GM23338 (cell line): ENCODE results near the gene MRPS18B. TPM values are rescaled to one million over a fixed set of nuclear protein-coding genes. Genes with fewer than 3 reads are reported as not detected.

ENCODE experiments used
- ATAC-seq: fragments of 200-7000 bp; cut with Tn5 transposase; 3 replicates; pipeline ENCODE4 v1.9.1; 2020
- DNase-seq: peaks from one replicate; pipeline ENCODE4 v3.0.0-alpha.2; 2015; ENCODE audit warnings: low spot score
- H2AFZ ChIP-seq: fragments of 200-600 bp; sonication (generic); 2 replicates; pipeline ENCODE4 v1.8.0; 2016; ENCODE audit warnings: antibody characterized with exemption, mild to moderate bottlenecking, moderate library complexity
- H3F3A ChIP-seq: fragments of 200-600 bp; sonication (generic); replicated peaks from 2 replicates; pipeline ENCODE4 v1.8.0; 2017; ENCODE audit warnings: antibody characterized with exemption, mixed run types, low read depth
- H3K27ac ChIP-seq: fragments of 200-600 bp; sonication (generic); 2 replicates; pipeline ENCODE4 v1.6.1; 2016; ENCODE audit warnings: low read depth
- H3K27me3 ChIP-seq: fragments of 200-600 bp; sonication (generic); 2 replicates; pipeline ENCODE4 v1.8.0; 2016; ENCODE audit warnings: mild to moderate bottlenecking, mixed run types, moderate library complexity; ENCODE audit not compliant: insufficient read depth
- H3K36me3 ChIP-seq: fragments of 200-600 bp; sonication (generic); 2 replicates; pipeline ENCODE4 v1.8.0; 2016; ENCODE audit warnings: mild to moderate bottlenecking; ENCODE audit not compliant: insufficient read depth
- H3K4me1 ChIP-seq: fragments of 200-600 bp; sonication (generic); 2 replicates; pipeline ENCODE4 v1.8.0; 2016; ENCODE audit warnings: mild to moderate bottlenecking, moderate library complexity; ENCODE audit not compliant: insufficient read depth
- H3K4me2 ChIP-seq: fragments of 200-600 bp; sonication (generic); 2 replicates; pipeline ENCODE4 v1.7.1; 2017; ENCODE audit warnings: mixed run types
- H3K4me3 ChIP-seq: fragments of 200-600 bp; sonication (generic); 2 replicates; pipeline ENCODE4 v1.6.1; 2016; ENCODE audit warnings: mixed run types
- H3K79me2 ChIP-seq: fragments of 200-600 bp; sonication (generic); replicated peaks from 2 replicates; pipeline ENCODE4 v1.8.0; 2017; ENCODE audit warnings: mild to moderate bottlenecking; ENCODE audit not compliant: insufficient read depth
- H3K9me2 ChIP-seq: fragments of 200-600 bp; sonication (generic); 2 replicates; pipeline ENCODE4 v1.8.0; 2017; ENCODE audit not compliant: insufficient read depth
- H4K20me1 ChIP-seq: fragments of 200-600 bp; sonication (generic); replicated peaks from 2 replicates; pipeline ENCODE4 v1.8.0; 2017; ENCODE audit warnings: mild to moderate bottlenecking; ENCODE audit not compliant: insufficient read depth
- H3K27ac Mint-ChIP-seq: 2 replicates; pipeline ENCODE4 v1.8.0; 2020; ENCODE audit warnings: inconsistent platforms, mild to moderate bottlenecking, moderate library complexity, mixed read lengths
- H3K27me3 Mint-ChIP-seq: 3 replicates; pipeline ENCODE4 v1.8.0; 2022; ENCODE audit warnings: low read depth, mild to moderate bottlenecking, moderate library complexity, mixed read lengths, inconsistent platforms; ENCODE audit not compliant: insufficient read depth, poor library complexity
- H3K36me3 Mint-ChIP-seq: 3 replicates; pipeline ENCODE4 v1.8.0; 2021; ENCODE audit warnings: low read depth, mild to moderate bottlenecking, inconsistent platforms, moderate library complexity, mixed read lengths
- H3K4me1 Mint-ChIP-seq: 3 replicates; pipeline ENCODE4 v1.8.0; 2020; ENCODE audit warnings: mild to moderate bottlenecking, inconsistent platforms, mixed read lengths
- H3K4me3 Mint-ChIP-seq: 3 replicates; pipeline ENCODE4 v1.8.0; 2021; ENCODE audit warnings: moderate library complexity, mild to moderate bottlenecking, inconsistent platforms, mixed read lengths
- H3K9me3 Mint-ChIP-seq: 3 replicates; pipeline ENCODE4 v1.8.0; 2020; ENCODE audit warnings: moderate library complexity, mild to moderate bottlenecking, inconsistent platforms, mixed read lengths
- CREB1 ChIP-seq: fragments of 250-450 bp; sonication (Bioruptor Pico); IDR thresholded peaks from 2 replicates; pipeline ENCODE4 v1.5.0; 2020; ENCODE audit warnings: low read depth, mild to moderate bottlenecking, moderate library complexity
- EZH2 ChIP-seq: fragments of 200-600 bp; sonication (generic); IDR thresholded peaks from one replicate; pipeline ENCODE4 v1.8.0; 2017; ENCODE audit warnings: antibody characterized with exemption, mild to moderate bottlenecking, low read depth; ENCODE audit not compliant: unreplicated experiment
- EZH2phosphoT487 ChIP-seq: fragments of 200-600 bp; sonication (generic); IDR thresholded peaks from one replicate; pipeline ENCODE4 v1.8.1; 2018; ENCODE audit warnings: antibody characterized with exemption; ENCODE audit not compliant: unreplicated experiment
- NANOG ChIP-seq: IDR thresholded peaks from 2 replicates; pipeline ENCODE4 v1.6.1; 2016; ENCODE audit warnings: antibody characterized with exemption, borderline replicate concordance
- POLR2AphosphoS5 ChIP-seq: IDR thresholded peaks from 2 replicates; pipeline ENCODE4 v1.6.1; 2016; ENCODE audit warnings: antibody characterized with exemption, low read depth
- ZNF114 ChIP-seq: fragments of 250-450 bp; sonication (Bioruptor Pico); IDR thresholded peaks from 2 replicates; pipeline ENCODE4 v1.5.0; 2020; ENCODE audit warnings: mild to moderate bottlenecking, moderate library complexity
- polyA plus RNA-seq: library from polyadenylated mRNA; unstranded; fragments of >200 nt; fragmentation: Nextera tagmentation; extraction: Ambion mirVana; gene quantifications from 2 replicates; pipeline ENCODE4 v1.2.1, GENCODE V29; 2016
- total RNA-seq: library from RNA; depleted of rRNA; stranded (reverse); fragments of >200 nt; shearing (Covaris generic); gene quantifications from 2 replicates; pipeline ENCODE4 v1.2.3, GENCODE V29; 2014
- TF ChIP-seq, protein P1 (sequence below): IDR thresholded peaks from one replicate; pipeline ENCODE4 v1.6.1; 2018; ENCODE audit warnings: antibody characterized with exemption; ENCODE audit not compliant: unreplicated experiment
- TF ChIP-seq, protein P2 (sequence below), 2 experiments: fragments of 200-600 bp in 1 of 2; sonication (generic) in 1 of 2; conservative IDR thresholded peaks; 2 replicates each; pipeline versions ENCODE4 v1.5.1 to v1.6.1; 2016 to 2017; ENCODE audit warnings: antibody characterized with exemption in 2 of 2, low read depth in 2 of 2, mild to moderate bottlenecking in 2 of 2, moderate library complexity in 1 of 2
- TF ChIP-seq, protein P3 (sequence below): IDR thresholded peaks from 2 replicates; pipeline ENCODE4 v1.6.1; 2016; ENCODE audit warnings: antibody characterized with exemption
- TF ChIP-seq, protein P4 (sequence below): fragments of 250-450 bp; sonication (Bioruptor Pico); IDR thresholded peaks from 2 replicates; pipeline ENCODE4 v1.5.0; 2020; ENCODE audit warnings: mild to moderate bottlenecking, moderate library complexity

Gene MRPS18B
- total and polyA plus RNA-seq, 2 experiments from 2014 or later: 49.2 to 73.6 TPM

DNA sequence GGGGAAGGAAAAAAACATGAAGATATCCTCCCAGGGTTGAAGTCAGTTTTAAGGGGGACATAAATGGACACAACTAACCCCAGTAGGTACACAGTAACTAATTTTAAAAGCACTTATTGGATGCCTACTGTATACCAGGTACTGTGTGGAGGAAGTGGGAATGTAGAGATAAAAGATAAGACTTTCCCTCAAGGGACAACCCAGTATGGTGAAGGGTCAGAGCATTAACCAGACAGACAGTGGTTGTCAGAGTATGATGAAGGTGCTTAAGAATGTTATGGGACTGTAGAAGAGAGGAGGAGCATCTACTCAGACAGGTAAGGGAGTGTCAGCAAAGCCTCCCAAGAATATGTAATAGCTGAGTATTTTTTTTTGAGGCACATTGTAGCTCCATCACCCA is 45.5 kb upstream of the MRPS18B start:
- H3K36me3 ChIP-seq: peaks cover 10% of the 10 kb centered on the region; the same call in 1 of the 2 replicates
- peak overlapping the region; percentile 73; the same call in 1 of the 2 replicates for H3K27ac ChIP-seq
- peak overlapping the region; percentile 99 for H3K4me2 ChIP-seq
- peaks cover 23% of the 10 kb centered on the region for H3K36me3 Mint-ChIP-seq
- peak overlapping the region; percentile 97; the same call in 1 of the 2 replicates for H3K27ac Mint-ChIP-seq
- peaks cover 6% of the 10 kb centered on the region; the same call in 1 of the 2 replicates for H3K27me3 ChIP-seq
- peaks cover 29% of the 10 kb centered on the region for H4K20me1 ChIP-seq
- H3K9me3 Mint-ChIP-seq: no peaks in the 10 kb centered on the region; the same call in 2 of the 3 replicates
- peak overlapping the region; percentile 95 for H3K4me3 ChIP-seq
- H3K9me2 ChIP-seq: no peaks in the 10 kb centered on the region
- H3K27me3 Mint-ChIP-seq: peaks cover 13% of the 10 kb centered on the region
- no peak for ATAC-seq
- H3K4me1 ChIP-seq: peaks cover 18% of the 10 kb centered on the region
- peak overlapping the region; percentile 96 for H3K4me3 Mint-ChIP-seq
- H3K79me2 ChIP-seq: peaks cover 56% of the 10 kb centered on the region
- TF ChIP-seq EZH2: no peak
- TF ChIP-seq, protein P1, sequence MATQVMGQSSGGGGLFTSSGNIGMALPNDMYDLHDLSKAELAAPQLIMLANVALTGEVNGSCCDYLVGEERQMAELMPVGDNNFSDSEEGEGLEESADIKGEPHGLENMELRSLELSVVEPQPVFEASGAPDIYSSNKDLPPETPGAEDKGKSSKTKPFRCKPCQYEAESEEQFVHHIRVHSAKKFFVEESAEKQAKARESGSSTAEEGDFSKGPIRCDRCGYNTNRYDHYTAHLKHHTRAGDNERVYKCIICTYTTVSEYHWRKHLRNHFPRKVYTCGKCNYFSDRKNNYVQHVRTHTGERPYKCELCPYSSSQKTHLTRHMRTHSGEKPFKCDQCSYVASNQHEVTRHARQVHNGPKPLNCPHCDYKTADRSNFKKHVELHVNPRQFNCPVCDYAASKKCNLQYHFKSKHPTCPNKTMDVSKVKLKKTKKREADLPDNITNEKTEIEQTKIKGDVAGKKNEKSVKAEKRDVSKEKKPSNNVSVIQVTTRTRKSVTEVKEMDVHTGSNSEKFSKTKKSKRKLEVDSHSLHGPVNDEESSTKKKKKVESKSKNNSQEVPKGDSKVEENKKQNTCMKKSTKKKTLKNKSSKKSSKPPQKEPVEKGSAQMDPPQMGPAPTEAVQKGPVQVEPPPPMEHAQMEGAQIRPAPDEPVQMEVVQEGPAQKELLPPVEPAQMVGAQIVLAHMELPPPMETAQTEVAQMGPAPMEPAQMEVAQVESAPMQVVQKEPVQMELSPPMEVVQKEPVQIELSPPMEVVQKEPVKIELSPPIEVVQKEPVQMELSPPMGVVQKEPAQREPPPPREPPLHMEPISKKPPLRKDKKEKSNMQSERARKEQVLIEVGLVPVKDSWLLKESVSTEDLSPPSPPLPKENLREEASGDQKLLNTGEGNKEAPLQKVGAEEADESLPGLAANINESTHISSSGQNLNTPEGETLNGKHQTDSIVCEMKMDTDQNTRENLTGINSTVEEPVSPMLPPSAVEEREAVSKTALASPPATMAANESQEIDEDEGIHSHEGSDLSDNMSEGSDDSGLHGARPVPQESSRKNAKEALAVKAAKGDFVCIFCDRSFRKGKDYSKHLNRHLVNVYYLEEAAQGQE: no peak
- TF ChIP-seq, protein P2, sequence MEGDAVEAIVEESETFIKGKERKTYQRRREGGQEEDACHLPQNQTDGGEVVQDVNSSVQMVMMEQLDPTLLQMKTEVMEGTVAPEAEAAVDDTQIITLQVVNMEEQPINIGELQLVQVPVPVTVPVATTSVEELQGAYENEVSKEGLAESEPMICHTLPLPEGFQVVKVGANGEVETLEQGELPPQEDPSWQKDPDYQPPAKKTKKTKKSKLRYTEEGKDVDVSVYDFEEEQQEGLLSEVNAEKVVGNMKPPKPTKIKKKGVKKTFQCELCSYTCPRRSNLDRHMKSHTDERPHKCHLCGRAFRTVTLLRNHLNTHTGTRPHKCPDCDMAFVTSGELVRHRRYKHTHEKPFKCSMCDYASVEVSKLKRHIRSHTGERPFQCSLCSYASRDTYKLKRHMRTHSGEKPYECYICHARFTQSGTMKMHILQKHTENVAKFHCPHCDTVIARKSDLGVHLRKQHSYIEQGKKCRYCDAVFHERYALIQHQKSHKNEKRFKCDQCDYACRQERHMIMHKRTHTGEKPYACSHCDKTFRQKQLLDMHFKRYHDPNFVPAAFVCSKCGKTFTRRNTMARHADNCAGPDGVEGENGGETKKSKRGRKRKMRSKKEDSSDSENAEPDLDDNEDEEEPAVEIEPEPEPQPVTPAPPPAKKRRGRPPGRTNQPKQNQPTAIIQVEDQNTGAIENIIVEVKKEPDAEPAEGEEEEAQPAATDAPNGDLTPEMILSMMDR (conservative IDR thresholded peaks at IDR 0.05; ENCODE audit: low read depth in 2 of 2): no peak
- no peak for TF ChIP-seq EZH2phosphoT487
- TF ChIP-seq, protein P3, sequence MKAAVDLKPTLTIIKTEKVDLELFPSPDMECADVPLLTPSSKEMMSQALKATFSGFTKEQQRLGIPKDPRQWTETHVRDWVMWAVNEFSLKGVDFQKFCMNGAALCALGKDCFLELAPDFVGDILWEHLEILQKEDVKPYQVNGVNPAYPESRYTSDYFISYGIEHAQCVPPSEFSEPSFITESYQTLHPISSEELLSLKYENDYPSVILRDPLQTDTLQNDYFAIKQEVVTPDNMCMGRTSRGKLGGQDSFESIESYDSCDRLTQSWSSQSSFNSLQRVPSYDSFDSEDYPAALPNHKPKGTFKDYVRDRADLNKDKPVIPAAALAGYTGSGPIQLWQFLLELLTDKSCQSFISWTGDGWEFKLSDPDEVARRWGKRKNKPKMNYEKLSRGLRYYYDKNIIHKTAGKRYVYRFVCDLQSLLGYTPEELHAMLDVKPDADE: no peak
- no peak for TF ChIP-seq CREB1 (CRISPR knock-in tag)
- TF ChIP-seq POLR2AphosphoS5: no peak
- TF ChIP-seq, protein P4, sequence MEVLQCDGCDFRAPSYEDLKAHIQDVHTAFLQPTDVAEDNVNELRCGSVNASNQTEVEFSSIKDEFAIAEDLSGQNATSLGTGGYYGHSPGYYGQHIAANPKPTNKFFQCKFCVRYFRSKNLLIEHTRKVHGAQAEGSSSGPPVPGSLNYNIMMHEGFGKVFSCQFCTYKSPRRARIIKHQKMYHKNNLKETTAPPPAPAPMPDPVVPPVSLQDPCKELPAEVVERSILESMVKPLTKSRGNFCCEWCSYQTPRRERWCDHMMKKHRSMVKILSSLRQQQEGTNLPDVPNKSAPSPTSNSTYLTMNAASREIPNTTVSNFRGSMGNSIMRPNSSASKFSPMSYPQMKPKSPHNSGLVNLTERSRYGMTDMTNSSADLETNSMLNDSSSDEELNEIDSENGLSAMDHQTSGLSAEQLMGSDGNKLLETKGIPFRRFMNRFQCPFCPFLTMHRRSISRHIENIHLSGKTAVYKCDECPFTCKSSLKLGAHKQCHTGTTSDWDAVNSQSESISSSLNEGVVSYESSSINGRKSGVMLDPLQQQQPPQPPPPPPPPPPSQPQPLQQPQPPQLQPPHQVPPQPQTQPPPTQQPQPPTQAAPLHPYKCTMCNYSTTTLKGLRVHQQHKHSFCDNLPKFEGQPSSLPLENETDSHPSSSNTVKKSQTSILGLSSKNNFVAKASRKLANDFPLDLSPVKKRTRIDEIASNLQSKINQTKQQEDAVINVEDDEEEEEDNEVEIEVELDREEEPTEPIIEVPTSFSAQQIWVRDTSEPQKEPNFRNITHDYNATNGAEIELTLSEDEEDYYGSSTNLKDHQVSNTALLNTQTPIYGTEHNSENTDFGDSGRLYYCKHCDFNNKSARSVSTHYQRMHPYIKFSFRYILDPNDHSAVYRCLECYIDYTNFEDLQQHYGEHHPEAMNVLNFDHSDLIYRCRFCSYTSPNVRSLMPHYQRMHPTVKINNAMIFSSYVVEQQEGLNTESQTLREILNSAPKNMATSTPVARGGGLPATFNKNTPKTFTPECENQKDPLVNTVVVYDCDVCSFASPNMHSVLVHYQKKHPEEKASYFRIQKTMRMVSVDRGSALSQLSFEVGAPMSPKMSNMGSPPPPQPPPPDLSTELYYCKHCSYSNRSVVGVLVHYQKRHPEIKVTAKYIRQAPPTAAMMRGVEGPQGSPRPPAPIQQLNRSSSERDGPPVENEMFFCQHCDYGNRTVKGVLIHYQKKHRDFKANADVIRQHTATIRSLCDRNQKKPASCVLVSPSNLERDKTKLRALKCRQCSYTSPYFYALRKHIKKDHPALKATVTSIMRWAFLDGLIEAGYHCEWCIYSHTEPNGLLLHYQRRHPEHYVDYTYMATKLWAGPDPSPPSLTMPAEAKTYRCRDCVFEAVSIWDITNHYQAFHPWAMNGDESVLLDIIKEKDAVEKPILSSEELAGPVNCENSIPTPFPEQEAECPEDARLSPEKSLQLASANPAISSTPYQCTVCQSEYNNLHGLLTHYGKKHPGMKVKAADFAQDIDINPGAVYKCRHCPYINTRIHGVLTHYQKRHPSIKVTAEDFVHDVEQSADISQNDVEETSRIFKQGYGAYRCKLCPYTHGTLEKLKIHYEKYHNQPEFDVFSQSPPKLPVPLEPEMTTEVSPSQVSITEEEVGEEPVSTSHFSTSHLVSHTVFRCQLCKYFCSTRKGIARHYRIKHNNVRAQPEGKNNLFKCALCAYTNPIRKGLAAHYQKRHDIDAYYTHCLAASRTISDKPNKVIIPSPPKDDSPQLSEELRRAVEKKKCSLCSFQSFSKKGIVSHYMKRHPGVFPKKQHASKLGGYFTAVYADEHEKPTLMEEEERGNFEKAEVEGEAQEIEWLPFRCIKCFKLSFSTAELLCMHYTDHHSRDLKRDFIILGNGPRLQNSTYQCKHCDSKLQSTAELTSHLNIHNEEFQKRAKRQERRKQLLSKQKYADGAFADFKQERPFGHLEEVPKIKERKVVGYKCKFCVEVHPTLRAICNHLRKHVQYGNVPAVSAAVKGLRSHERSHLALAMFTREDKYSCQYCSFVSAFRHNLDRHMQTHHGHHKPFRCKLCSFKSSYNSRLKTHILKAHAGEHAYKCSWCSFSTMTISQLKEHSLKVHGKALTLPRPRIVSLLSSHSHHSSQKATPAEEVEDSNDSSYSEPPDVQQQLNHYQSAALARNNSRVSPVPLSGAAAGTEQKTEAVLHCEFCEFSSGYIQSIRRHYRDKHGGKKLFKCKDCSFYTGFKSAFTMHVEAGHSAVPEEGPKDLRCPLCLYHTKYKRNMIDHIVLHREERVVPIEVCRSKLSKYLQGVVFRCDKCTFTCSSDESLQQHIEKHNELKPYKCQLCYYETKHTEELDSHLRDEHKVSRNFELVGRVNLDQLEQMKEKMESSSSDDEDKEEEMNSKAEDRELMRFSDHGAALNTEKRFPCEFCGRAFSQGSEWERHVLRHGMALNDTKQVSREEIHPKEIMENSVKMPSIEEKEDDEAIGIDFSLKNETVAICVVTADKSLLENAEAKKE (CRISPR knock-in tag): no peak
- no peak for TF ChIP-seq NANOG
- no peak for TF ChIP-seq ZNF114 (CRISPR knock-in tag)
- peaks cover 8% of the 10 kb centered on the region; the same call in 1 of the 2 replicates for H3F3A ChIP-seq
- no peak overlapping the region for H2AFZ ChIP-seq
- DNase-seq: no peak
- peaks cover 31% of the 10 kb centered on the region for H3K4me1 Mint-ChIP-seq
